ENCODE measurements around the gene INTS13.

DNA sequence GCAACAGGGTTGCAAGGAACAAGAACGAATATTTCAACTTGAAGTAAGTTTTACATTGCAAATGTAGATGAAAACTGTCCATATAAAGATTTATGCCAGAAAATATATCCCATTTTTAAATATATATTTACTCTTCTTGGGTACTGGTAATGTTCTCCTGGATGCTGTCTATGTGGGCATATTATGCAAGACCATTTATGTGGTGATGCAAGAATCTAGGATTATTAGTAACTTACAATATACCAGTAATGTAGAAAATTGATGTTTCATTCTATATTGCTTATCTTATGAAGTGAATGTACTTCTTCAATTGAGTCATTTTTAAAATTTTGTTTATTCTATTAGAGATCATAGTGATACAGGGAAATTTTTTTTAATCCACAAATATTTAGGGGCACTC, 25.6 kb upstream of the INTS13 start:
- TF ChIP-seq TAF1 (CRISPR knock-in tag; IDR thresholded peaks at IDR 0.05) (no peak), ERF (CRISPR knock-in tag; IDR thresholded peaks at IDR 0.05) (no peak), ZFP36L1 (CRISPR knock-in tag; IDR thresholded peaks at IDR 0.05) (no peak), EHMT2 (IDR thresholded peaks at IDR 0.05; ENCODE audit: borderline replicate concordance, low read depth, low read length) (no peak), ZNF607 (CRISPR knock-in tag; IDR thresholded peaks at IDR 0.05; ENCODE audit: borderline replicate concordance) (no peak), SUZ12 (IDR thresholded peaks at IDR 0.05; ENCODE audit: low read depth, low read length) (no peak)
- TF ChIP-seq, protein P1, sequence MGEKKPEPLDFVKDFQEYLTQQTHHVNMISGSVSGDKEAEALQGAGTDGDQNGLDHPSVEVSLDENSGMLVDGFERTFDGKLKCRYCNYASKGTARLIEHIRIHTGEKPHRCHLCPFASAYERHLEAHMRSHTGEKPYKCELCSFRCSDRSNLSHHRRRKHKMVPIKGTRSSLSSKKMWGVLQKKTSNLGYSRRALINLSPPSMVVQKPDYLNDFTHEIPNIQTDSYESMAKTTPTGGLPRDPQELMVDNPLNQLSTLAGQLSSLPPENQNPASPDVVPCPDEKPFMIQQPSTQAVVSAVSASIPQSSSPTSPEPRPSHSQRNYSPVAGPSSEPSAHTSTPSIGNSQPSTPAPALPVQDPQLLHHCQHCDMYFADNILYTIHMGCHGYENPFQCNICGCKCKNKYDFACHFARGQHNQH (CRISPR knock-in tag; IDR thresholded peaks at IDR 0.05): no peak
- TF ChIP-seq, protein P2, sequence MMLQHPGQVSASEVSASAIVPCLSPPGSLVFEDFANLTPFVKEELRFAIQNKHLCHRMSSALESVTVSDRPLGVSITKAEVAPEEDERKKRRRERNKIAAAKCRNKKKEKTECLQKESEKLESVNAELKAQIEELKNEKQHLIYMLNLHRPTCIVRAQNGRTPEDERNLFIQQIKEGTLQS (CRISPR knock-in tag; IDR thresholded peaks at IDR 0.05): no peak
- TF ChIP-seq, protein P3, sequence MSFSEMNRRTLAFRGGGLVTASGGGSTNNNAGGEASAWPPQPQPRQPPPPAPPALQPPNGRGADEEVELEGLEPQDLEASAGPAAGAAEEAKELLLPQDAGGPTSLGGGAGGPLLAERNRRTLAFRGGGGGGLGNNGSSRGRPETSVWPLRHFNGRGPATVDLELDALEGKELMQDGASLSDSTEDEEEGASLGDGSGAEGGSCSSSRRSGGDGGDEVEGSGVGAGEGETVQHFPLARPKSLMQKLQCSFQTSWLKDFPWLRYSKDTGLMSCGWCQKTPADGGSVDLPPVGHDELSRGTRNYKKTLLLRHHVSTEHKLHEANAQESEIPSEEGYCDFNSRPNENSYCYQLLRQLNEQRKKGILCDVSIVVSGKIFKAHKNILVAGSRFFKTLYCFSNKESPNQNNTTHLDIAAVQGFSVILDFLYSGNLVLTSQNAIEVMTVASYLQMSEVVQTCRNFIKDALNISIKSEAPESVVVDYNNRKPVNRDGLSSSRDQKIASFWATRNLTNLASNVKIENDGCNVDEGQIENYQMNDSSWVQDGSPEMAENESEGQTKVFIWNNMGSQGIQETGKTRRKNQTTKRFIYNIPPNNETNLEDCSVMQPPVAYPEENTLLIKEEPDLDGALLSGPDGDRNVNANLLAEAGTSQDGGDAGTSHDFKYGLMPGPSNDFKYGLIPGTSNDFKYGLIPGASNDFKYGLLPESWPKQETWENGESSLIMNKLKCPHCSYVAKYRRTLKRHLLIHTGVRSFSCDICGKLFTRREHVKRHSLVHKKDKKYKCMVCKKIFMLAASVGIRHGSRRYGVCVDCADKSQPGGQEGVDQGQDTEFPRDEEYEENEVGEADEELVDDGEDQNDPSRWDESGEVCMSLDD (CRISPR knock-in tag; IDR thresholded peaks at IDR 0.05; ENCODE audit: borderline replicate concordance): no peak
- TF ChIP-seq, protein P4, sequence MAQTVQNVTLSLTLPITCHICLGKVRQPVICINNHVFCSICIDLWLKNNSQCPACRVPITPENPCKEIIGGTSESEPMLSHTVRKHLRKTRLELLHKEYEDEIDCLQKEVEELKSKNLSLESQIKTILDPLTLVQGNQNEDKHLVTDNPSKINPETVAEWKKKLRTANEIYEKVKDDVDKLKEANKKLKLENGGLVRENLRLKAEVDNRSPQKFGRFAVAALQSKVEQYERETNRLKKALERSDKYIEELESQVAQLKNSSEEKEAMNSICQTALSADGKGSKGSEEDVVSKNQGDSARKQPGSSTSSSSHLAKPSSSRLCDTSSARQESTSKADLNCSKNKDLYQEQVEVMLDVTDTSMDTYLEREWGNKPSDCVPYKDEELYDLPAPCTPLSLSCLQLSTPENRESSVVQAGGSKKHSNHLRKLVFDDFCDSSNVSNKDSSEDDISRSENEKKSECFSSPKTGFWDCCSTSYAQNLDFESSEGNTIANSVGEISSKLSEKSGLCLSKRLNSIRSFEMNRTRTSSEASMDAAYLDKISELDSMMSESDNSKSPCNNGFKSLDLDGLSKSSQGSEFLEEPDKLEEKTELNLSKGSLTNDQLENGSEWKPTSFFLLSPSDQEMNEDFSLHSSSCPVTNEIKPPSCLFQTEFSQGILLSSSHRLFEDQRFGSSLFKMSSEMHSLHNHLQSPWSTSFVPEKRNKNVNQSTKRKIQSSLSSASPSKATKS (CRISPR knock-in tag; IDR thresholded peaks at IDR 0.05): no peak
- TF ChIP-seq, protein P5, sequence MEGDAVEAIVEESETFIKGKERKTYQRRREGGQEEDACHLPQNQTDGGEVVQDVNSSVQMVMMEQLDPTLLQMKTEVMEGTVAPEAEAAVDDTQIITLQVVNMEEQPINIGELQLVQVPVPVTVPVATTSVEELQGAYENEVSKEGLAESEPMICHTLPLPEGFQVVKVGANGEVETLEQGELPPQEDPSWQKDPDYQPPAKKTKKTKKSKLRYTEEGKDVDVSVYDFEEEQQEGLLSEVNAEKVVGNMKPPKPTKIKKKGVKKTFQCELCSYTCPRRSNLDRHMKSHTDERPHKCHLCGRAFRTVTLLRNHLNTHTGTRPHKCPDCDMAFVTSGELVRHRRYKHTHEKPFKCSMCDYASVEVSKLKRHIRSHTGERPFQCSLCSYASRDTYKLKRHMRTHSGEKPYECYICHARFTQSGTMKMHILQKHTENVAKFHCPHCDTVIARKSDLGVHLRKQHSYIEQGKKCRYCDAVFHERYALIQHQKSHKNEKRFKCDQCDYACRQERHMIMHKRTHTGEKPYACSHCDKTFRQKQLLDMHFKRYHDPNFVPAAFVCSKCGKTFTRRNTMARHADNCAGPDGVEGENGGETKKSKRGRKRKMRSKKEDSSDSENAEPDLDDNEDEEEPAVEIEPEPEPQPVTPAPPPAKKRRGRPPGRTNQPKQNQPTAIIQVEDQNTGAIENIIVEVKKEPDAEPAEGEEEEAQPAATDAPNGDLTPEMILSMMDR (CRISPR knock-in tag; IDR thresholded peaks at IDR 0.05): no peak
- TF ChIP-seq, protein P6, sequence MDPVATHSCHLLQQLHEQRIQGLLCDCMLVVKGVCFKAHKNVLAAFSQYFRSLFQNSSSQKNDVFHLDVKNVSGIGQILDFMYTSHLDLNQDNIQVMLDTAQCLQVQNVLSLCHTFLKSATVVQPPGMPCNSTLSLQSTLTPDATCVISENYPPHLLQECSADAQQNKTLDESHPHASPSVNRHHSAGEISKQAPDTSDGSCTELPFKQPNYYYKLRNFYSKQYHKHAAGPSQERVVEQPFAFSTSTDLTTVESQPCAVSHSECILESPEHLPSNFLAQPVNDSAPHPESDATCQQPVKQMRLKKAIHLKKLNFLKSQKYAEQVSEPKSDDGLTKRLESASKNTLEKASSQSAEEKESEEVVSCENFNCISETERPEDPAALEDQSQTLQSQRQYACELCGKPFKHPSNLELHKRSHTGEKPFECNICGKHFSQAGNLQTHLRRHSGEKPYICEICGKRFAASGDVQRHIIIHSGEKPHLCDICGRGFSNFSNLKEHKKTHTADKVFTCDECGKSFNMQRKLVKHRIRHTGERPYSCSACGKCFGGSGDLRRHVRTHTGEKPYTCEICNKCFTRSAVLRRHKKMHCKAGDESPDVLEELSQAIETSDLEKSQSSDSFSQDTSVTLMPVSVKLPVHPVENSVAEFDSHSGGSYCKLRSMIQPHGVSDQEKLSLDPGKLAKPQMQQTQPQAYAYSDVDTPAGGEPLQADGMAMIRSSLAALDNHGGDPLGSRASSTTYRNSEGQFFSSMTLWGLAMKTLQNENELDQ (CRISPR knock-in tag; IDR thresholded peaks at IDR 0.05; ENCODE audit: borderline replicate concordance): no peak

All from HepG2 (cell line).